HG03520 (cell line): ENCODE results near the gene NTRK2.
A peak's percentile ranks its signal among the peaks of the same experiment; 100 is the strongest.

ENCODE experiments used
- ATAC-seq: cut with Tn5 transposase; IDR thresholded peaks from one replicate; pipeline ENCODE4 v1.9.1; 2021; ENCODE audit warnings: mild to moderate bottlenecking, moderate library complexity; ENCODE audit not compliant: unreplicated experiment

Gene NTRK2

DNA sequence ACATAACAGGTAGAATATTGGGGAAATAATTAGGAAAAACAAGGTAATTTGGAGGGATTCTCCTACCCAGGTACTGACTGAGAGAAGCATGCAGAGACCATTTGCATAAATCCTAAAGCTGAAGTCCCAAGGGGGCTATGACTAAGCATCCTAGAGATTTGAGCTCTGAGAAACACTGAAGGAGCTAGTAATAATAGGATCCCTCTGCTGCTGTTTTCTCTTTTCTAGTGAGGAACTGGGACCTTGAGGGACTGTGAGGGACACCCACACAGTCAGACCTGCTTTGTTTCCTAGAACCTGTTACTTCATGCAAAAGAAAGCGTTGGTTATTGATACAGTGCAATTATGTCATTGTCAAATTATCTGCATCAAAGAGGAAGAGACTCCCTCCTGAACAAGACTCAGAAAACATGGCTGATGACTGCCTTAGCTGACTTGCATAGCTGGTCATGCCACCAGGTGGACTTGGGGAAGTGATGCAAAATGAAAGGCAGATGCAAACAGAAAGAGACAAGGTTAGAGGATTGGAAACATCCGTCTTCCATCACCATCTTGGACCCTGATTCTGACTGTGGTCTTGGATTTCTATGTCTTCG, 335.4 kb downstream of the NTRK2 start:
- ATAC-seq: no peak

GRCh38 chr9:85007748-85008147, 338.2 kb downstream of the NTRK2 start:
- ATAC-seq: no peak

DNA sequence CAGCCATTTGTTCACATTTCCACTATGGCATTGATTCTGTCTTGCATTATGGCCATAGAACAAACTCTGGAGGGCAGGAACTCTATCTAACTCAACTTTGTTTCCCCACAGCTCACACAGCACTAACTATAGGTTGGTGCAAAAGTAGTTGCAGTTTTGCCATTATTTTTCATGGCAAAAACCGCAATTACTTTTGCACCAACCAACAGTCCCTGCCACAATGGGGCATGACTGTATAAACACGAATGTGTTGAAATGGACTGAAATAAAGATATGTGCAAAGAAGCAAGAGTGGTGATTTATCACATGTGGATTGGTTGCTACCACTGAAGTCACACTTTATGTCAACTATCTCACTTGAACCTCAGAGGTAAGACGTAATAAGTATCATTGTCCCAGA, 338.7 kb downstream of the NTRK2 start:
- no peak for ATAC-seq

GRCh38 chr9:85009251-85009650, 339.7 kb downstream of the NTRK2 start:
- peak; percentile 86 for ATAC-seq

GRCh38 chr9:85013703-85014102, 344.2 kb downstream of the NTRK2 start:
- ATAC-seq: no peak

DNA sequence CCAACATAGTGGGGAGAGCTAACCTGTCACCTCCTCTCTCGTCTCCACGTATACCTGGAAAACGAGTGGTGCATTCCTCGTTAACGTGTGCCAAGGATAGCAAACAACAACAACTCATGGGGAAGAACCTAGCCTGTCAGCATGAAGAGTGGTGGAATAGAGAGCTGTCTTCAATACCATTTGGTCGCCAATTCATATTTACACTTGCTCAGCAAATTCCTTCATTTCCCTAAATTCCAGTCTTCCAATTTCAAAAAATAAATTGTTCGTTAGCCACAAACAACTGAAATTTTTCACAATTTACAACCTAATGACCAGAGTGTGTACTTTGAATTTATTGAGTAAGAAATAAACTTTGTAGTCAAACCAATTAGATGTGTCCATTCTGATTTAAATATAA, 344.8 kb downstream of the NTRK2 start:
- no peak for ATAC-seq

DNA sequence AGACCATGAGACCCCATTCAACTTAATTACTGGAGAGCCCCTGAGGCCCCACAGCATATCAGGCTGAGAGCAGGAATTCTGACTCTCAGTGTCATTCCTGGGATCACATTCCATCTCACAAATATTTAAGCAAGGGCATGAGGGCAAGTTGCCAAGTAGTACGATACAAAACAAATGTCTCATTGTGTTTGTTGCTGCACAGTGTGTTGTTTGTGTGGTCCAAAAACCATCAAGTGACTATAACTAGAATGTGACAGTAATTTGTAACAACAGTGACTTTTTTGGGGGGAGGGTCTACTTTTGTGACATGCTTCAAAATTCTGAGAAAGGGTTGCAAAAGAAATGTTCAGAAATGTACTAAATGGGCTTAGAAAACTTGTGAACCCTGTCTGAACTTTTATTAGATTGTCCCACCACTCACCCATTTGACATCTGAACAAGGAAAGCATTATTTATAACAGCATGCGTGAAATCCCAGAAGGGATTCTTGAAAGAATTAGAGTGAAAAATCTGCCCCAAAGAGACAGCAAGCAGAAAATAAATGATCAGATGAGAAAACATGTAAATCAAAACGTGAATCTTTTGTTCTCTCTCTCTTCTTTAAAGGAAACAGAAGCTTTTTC, 347.0 kb downstream of the NTRK2 start:
- ATAC-seq: no peak

- no peak for ATAC-seq
These were observed 351.3 kb downstream of the NTRK2 start for GRCh38 chr9:85020791-85021190.

- ATAC-seq: no peak
These were observed 352.2 kb downstream of the NTRK2 start for GRCh38 chr9:85021686-85022085.

GRCh38 chr9:85024374-85024773, 354.8 kb downstream of the NTRK2 start:
- ATAC-seq: no peak

- ATAC-seq: no peak
These were observed 356.1 kb downstream of the NTRK2 start for GRCh38 chr9:85025638-85026037.

DNA sequence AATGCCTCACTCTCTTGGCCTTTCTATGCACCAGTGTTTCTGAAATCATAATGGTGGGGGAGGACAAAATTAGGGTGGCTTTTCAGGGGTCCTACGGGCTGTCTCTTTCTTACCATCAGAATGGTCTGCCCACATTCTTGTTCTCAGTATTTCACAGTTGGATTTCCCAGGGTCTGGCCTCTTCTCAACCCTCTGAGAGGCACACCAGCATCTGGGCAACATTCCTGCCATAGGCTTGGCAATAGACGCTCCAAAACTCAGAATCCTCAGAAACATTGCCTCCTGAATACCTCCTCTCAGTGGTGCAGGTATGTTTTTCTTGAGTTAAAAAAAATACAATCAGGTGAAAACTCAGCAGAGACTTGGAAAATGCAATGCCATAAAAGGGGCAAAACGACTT, 358.3 kb downstream of the NTRK2 start:
- no peak for ATAC-seq

DNA sequence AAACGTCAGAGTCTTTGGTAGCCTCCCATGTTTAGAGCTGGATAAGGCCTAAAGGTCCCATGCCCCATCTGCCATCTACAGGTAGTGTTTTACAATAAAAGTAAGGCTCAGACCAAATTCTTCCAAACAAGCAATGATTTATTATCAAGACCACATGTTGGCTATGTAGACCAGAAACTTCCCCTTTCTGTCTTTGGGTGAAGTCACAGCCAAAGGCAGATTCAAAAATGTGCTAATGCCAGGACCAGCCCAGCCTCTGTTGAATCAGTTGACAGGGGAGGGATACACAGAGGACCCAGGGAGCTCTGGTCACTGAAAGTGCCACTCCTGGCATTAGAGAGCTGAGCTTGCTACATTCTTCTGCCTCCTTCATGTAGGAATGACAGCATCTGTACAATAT, 360.8 kb downstream of the NTRK2 start:
- no peak for ATAC-seq

DNA sequence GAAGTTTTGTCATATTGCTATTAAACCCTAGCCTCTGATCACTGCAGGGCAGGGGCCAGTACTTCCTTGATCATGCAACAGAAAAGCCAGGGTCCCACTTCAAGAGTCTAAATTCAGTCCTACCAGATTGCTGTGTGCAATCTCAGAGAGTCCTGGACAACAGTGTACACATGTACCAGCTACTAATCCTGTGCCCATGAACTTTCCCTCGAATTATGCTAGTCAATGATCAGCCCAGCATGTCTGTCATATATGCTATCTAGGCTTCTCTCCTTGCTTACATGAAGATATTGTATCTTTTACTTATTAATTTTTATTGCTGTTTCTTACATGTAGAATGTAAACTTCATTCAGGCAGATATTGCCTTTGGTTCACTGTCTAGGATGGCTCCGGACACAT, 367.0 kb downstream of the NTRK2 start:
- ATAC-seq: no peak

DNA sequence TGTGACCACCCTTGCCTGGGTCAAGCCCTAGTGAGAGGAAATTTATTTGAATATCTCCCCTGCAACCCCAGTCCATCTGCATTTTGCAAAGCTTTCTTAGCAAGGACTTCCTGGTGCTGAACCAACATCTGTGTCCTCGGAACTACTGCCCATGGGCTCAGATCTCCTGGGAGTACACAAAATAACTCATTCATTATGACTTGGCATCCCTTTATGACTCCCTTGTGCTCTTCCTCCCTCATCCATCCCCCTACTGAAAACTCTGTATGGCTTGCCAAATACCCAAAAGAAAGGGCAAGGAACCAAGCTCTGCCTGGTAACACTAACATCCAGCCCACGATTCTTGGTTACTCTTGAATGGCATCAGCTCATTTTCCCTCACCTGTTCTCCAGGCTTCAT, 368.5 kb downstream of the NTRK2 start:
- no peak for ATAC-seq

GRCh38 chr9:85038824-85039608, 369.5 kb downstream of the NTRK2 start:
- ATAC-seq: no peak

DNA sequence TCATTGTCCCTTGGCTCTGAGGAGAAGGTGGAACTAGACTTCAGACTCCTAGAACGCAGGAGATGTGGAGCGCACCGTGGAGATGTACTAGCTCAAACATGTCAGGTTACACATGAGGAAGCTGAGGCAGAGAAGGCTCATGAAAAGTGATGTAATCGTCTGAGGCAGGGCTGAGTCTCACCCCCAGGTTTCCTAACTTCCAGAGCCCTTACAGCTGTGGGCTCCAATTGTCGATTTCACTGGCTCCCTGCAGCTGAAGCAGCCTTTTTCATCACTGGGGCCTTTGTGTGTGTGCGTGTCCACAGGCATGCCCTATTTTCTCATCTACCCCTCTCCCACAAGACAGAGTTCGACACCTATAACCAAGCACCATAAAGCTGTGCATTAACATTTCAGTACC, 370.6 kb downstream of the NTRK2 start:
- ATAC-seq: no peak

DNA sequence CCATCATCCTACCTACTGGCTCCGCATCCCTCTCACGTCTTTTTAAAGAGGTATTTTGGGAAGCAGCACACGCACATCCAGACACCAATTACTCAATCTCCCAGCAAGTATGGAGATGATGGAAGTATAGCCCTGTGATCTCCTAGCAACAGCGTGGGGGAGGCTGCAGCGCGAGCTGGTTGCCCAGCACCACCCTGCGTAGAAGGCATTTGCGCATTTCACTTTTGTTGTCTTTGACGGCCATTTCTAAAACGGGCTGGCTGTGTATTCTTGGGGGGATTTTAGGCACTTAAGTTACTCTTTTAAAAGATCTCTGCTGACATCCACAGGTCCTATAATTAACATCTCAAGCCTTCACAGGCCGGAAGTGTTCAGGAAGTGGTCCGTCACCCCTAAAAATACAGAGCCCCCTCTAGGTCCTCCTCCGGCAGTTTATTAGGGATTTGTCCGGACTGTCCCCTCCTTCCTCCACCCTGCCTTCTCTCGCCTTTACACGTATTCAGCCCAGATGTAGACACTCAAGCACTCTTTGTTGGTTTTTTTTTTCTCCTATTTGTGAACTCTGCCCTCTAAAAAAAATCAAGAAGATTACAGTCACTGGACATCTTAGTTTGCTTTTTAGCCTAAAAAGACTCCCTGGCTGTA, 371.4 kb downstream of the NTRK2 start:
- ATAC-seq: no peak

GRCh38 chr9:85041466-85042137, 372.1 kb downstream of the NTRK2 start:
- ATAC-seq: no peak

DNA sequence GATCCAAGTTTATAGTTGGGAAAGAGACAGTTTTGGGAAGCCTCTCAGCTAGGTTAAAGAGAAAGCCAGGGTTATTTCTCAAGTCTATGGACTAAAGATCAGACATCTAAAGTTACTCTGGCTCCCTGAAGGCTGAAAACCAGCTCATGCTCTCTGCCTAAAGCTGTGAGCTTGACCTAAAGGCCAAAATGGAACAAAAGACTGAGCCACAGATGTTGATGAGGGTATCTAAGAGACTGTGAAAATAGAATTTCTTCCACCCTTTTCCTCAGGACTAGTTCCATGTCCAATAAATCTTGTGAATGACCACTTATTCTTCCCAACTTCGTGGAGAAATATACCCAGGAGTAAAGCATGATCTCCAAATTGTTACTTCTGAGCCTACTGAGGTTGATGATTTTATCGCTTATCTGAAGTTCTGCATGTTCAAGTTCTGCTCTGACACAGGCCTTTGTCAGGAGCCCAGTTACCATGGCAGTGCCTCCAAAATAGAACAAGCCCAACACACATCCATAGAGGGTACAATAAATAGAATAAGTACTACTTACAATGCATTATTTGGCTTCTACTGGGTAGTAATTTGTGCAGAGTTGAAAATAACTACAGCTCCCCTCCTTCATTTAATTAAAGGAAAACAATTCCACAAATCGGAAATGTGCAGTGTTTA, 373.6 kb downstream of the NTRK2 start:
- no peak for ATAC-seq

GRCh38 chr9:85045271-85045670, 375.7 kb downstream of the NTRK2 start:
- no peak for ATAC-seq
